ENCODE results near the gene TSPAN9. TPM values are rescaled to one million over a fixed set of nuclear protein-coding genes. Genes with fewer than 3 reads are reported as not detected.

TSPAN9 gene
- total and polyA plus RNA-seq, 2 of the 4 experiments (the other 2 are of a cell fraction), result 17.7 to 39.1 TPM

DNA sequence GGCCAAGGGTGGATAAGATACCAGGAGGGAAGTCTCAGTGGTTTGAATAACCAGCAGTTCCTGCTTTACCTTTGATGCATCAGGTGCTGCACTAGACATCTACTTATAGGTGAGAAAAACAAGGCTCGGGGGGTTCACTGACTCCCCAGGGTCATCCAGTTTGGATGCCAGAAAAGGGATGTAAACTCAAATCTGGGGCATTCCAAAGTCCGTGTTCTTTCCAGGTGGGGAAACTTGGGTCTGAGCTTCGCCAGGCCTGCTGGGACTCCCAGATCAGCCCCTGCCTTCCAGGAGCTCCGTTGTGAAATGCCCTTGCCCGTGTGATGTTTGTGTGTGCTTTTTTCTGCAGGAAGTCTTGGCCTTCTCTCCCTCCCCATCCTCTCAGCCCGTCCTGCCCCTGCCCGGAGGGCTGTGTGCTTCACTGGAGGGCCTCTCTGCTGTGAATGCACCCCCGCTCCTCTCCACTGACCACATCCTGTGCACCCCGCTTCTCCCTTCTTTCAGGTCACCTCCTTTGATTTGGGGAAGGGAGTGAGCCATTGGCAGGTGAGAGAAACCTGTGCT, 42.1 kb downstream of the TSPAN9 start:
- no CpG with 5 or more reads among the region's 9 CpGs for WGBS, 2 experiments (ENCODE audit: extremely low coverage in 2 of 2, insufficient read length in 1 of 2)
- no TSS peak for BruUV-seq (replicated peaks)
- H3K4me2 ChIP-seq (ENCODE audit: low read depth, low read length), result no peak overlapping the region

More for the DNA sequence above, 42.1 kb downstream of the TSPAN9 start:
- CTCF ChIA-PET, result no interaction called here
- Histone ChIP-seq H3K23ac (ENCODE audit: low read depth, low read length) (no peak overlapping the region), H3K4me3 (ENCODE audit: insufficient read depth, low read depth, low read length) (no peak overlapping the region), H3K27me3 (ENCODE audit: control insufficient read depth, insufficient read depth, low read length) (no peaks in the 10 kb centered on the region), H3K9ac (ENCODE audit: low read depth, low read length) (no peak overlapping the region), H3K27ac (ENCODE audit: insufficient read depth, low read length) (no peak overlapping the region), H4K91ac (ENCODE audit: insufficient read depth, low read depth, low read length) (0 out of 2 replicates have a peak overlapping the region, but pooled peaks have one; percentile 12), H3K9me3 (ENCODE audit: control insufficient read depth, insufficient read depth, low read length) (no peaks in the 10 kb centered on the region), H4K8ac (ENCODE audit: low read depth in 2 of 2, low read length in 2 of 2) (no peak overlapping the region; a peak in 1 of 4 replicates), H3K4me1 (ENCODE audit: control insufficient read depth, insufficient read depth, low read length) (peaks cover 34% of the 10 kb centered on the region), H3K56ac (ENCODE audit: extremely low read depth, insufficient read depth, low read length) (no peak overlapping the region), H2BK120ac (ENCODE audit: low read depth, low read length) (peak overlapping the region; percentile 14; the same call in 1 of the 2 replicates), H2AK9ac (replicated peaks; ENCODE audit: low read depth, low read length, poor library complexity) (peak overlapping the region; percentile 44), H3K79me1 (ENCODE audit: low read depth in 1 of 2, low read length in 2 of 2) (peaks cover 5 to 38% of the 10 kb centered on the region in 2 experiments; a peak in 3 of 4 replicates), H4K20me1 (ENCODE audit: insufficient read depth, low read length) (peaks cover 19% of the 10 kb centered on the region; the same call in 1 of the 2 replicates), H2BK15ac (ENCODE audit: low read depth, low read length) (0 out of 3 replicates have a peak overlapping the region, but pooled peaks have one; percentile 34), H4K5ac (ENCODE audit: low read depth, low read length) (no peak overlapping the region), H2BK20ac (ENCODE audit: low read depth, low read length) (peak overlapping the region; percentile 59), H3K9me1 (ENCODE audit: insufficient read depth, low read length) (peaks cover 21% of the 10 kb centered on the region), H2AK5ac (ENCODE audit: low read depth, low read length) (peak overlapping the region; percentile 91), H3K14ac (replicated peaks; ENCODE audit: low read depth, low read length) (no peak overlapping the region; the same call in 1 of the 2 replicates), H3K4ac (ENCODE audit: low read depth, low read length) (peak overlapping the region; percentile 55), H3K18ac (ENCODE audit: low read depth, low read length) (no peak overlapping the region), H2BK5ac (ENCODE audit: low read depth, low read length, poor library complexity, severe bottlenecking) (no peak overlapping the region), H3K36me3 (ENCODE audit: control insufficient read depth, insufficient read depth, low read length) (no peaks in the 10 kb centered on the region), H2AFZ (replicated peaks; ENCODE audit: low read length, poor library complexity) (no peak overlapping the region)
- intact Hi-C loops (cut with micrococcal nuclease), result loop anchor here (5.0 kb wide), 1 partner anchor 42 kb away; the partner anchor contains the start of gene TSPAN9
- ATAC-seq (ENCODE audit: low read depth) (no peak), DNase-seq (no peak)
- POLR2A ChIA-PET (ENCODE audit: unreplicated experiment), result no interaction called here
- dilution Hi-C loops (cut with HindIII; ENCODE audit: low sequenced_read_pairs, unreplicated experiment), result no loop called here
- TF ChIP-seq MAFK (IDR thresholded peaks at IDR 0.05; ENCODE audit: low read depth, low read length) (no peak), MXI1 (IDR thresholded peaks at IDR 0.05; ENCODE audit: borderline replicate concordance, low read depth, low read length) (no peak), CHD1 (IDR thresholded peaks at IDR 0.05; ENCODE audit: low read depth, low read length) (no peak), RCOR1 (IDR thresholded peaks at IDR 0.05; ENCODE audit: insufficient replicate concordance, low read length) (no peak), BHLHE40 (IDR thresholded peaks at IDR 0.05; ENCODE audit: low read depth, low read length) (no peak), RFX5 (IDR thresholded peaks at IDR 0.05; ENCODE audit: low read depth, low read length) (no peak), POLR2A (IDR thresholded peaks at IDR 0.05; ENCODE audit: low read depth, low read length) (no peak), NFE2L2 (IDR thresholded peaks at IDR 0.05; ENCODE audit: low read depth, low read length) (no peak), CEBPB (IDR thresholded peaks at IDR 0.05; ENCODE audit: low read depth, low read length) (no peak), MAZ (IDR thresholded peaks at IDR 0.05; ENCODE audit: borderline replicate concordance, low read depth, low read length) (no peak)
- TF ChIP-seq, protein P1, sequence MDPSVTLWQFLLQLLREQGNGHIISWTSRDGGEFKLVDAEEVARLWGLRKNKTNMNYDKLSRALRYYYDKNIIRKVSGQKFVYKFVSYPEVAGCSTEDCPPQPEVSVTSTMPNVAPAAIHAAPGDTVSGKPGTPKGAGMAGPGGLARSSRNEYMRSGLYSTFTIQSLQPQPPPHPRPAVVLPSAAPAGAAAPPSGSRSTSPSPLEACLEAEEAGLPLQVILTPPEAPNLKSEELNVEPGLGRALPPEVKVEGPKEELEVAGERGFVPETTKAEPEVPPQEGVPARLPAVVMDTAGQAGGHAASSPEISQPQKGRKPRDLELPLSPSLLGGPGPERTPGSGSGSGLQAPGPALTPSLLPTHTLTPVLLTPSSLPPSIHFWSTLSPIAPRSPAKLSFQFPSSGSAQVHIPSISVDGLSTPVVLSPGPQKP (IDR thresholded peaks at IDR 0.05; ENCODE audit: borderline replicate concordance, low read depth, low read length), result no peak
- TF ChIP-seq, protein P2, sequence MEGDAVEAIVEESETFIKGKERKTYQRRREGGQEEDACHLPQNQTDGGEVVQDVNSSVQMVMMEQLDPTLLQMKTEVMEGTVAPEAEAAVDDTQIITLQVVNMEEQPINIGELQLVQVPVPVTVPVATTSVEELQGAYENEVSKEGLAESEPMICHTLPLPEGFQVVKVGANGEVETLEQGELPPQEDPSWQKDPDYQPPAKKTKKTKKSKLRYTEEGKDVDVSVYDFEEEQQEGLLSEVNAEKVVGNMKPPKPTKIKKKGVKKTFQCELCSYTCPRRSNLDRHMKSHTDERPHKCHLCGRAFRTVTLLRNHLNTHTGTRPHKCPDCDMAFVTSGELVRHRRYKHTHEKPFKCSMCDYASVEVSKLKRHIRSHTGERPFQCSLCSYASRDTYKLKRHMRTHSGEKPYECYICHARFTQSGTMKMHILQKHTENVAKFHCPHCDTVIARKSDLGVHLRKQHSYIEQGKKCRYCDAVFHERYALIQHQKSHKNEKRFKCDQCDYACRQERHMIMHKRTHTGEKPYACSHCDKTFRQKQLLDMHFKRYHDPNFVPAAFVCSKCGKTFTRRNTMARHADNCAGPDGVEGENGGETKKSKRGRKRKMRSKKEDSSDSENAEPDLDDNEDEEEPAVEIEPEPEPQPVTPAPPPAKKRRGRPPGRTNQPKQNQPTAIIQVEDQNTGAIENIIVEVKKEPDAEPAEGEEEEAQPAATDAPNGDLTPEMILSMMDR (conservative IDR thresholded peaks at IDR 0.05; ENCODE audit: low read depth, low read length), result no peak
- in situ Hi-C loops (cut with MboI; ENCODE audit: low sequenced_read_pairs), result no loop called here
